NCI-H2196 (cell line): ENCODE data around the gene SPRN.
"Not testable (repeated sequence)": the region's sequence is repeated elsewhere in the genome, so short reads cannot be mapped to it uniquely, and the experiment has no call there.

Experiments used
- DNase-seq: peaks from one replicate; lab custom pipeline; 2025; ENCODE audit not compliant: unreplicated experiment; lab: John Stamatoyannopoulos, UW

The SPRN gene, protein sequence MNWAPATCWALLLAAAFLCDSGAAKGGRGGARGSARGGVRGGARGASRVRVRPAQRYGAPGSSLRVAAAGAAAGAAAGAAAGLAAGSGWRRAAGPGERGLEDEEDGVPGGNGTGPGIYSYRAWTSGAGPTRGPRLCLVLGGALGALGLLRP

DNA sequence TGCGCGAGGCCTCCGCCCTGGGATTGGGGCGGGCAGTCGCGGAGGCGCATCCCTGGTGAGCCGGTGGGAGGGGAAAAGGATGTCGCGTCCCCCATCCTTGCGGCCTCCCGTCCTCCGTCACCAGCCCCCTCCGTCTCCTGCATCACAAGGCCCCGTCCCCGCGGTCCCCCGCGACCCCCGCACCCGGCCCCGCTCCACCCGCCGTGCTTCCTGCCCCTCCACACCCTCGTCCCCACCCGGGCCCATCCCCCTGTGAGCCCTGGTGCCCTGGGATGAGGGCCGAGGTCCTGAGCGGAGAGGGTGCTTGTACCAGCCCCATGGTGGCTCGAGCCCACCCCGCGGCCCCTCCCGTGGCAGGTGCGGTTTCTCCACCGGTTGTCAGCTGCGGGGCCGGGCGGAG lies at the start of gene SPRN:
TSS of gene SPRN (minus strand) at position 25 of the 400 bp plus-strand sequence. CDS start 944 bp downstream, outside the sequence.
- not testable (repeated sequence) for DNase-seq

DNA sequence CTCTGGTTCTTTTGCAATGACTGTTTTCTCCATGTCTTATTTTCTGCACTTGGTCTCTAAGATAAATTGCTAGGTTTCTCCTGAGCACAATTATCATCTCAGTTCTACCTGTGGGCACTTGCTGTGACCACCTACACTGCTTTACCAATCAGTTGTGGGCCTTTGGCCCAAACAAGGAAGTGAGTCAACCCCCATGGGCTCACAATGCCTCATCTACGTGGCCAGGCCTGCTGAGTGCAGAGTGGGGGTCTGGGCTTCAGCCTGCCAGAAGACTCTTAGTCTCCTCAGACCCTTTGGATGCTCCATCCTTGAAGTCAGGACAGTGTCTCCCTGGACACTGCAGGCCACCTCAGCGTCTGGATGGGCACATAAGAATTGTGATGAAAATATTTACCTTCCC lies 49.6 kb upstream of the SPRN start:
- DNase-seq = no peak

GRCh38 chr10:133473270-133473669 lies 48.8 kb upstream of the SPRN start:
- DNase-seq = no peak

GRCh38 chr10:133471300-133472109 lies 47.1 kb upstream of the SPRN start:
- no peak for DNase-seq

DNA sequence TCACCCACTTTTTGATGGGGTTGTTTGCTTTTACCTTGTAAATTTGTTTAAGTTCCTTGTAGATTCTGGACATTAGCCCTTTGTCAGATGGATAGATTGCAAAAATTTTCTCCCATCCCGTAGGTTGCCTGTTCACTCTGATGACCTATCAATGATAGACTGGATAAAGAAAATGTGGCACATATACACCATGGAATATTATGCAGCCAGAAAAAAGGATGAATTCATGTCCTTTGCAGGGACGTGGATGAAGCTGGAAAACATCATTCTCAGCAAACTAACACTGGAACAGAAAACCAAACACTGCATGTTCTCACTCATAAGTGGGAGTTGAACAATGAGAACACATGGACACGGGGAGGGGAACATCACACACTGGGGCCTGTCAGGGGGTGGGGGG lies 44.8 kb upstream of the SPRN start:
- not testable (repeated sequence) for DNase-seq

GRCh38 chr10:133467286-133467911 lies 43.0 kb upstream of the SPRN start:
- DNase-seq = no peak

- no peak for DNase-seq
Observed at GRCh38 chr10:133466683-133467275, 42.4 kb upstream of the SPRN start.

DNA sequence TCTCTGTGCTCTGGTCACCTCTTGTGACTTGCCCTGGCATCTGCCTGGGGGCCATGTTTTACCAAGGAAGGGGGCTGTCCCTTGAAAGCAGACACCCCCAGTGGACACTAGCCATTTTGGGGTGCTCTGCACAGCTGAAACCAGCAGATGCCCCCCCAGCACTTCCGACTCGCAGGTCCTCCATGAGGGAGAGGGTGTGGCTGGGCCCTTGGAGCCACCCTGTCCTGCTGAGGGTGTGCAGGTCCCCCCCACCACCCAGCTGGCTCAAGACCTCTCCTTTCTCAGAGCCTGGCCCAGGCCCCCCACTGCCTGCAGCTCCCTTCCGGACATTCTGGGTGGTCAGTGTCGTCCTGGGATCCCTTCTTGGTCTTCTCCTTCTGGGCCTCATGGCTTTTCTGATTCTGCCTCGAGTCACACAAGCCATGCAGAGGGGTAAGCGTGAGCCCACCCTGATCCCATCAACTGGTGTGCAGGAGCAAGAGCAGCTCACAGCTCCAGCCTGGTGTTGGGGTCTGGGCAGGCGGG lies 41.6 kb upstream of the SPRN start:
- DNase-seq = no peak

DNA sequence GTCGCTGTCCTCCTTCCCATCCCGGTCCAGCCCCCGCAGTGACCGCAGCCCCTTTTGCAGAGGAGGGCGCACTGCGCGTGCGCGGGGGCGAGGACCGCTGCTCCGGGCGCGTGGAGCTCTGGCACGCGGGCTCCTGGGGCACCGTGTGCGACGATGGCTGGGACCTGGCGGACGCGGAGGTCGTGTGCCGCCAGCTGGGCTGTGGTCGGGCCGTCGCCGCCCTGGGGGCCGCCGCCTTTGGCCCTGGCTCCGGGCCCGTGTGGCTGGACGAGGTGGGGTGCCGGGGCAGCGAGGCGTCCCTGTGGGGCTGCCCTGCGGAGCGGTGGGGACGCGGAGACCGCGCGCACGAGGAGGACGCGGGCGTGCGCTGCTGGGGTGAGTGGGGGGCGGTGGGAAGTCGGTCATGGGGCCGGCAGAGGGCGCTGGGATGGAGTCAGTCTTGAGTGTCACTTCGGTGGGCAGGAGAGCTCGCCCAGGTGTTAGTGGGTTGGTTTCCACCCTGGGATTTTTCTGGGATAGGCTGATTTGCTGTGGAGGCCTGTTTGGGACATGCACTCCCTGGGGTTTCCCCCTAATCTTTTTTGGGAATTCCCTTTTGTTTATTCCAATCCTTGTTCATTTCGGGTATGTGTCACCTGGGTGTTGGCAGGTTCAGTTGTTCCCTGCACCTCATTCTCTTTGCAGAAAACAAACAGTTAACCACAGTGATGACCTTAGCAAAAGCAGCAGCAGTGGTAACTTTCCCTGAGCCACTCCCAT lies 40.9 kb upstream of the SPRN start:
- DNase-seq = no peak

- no peak for DNase-seq
Observed at GRCh38 chr10:133464582-133465031, 40.2 kb upstream of the SPRN start.

DNA sequence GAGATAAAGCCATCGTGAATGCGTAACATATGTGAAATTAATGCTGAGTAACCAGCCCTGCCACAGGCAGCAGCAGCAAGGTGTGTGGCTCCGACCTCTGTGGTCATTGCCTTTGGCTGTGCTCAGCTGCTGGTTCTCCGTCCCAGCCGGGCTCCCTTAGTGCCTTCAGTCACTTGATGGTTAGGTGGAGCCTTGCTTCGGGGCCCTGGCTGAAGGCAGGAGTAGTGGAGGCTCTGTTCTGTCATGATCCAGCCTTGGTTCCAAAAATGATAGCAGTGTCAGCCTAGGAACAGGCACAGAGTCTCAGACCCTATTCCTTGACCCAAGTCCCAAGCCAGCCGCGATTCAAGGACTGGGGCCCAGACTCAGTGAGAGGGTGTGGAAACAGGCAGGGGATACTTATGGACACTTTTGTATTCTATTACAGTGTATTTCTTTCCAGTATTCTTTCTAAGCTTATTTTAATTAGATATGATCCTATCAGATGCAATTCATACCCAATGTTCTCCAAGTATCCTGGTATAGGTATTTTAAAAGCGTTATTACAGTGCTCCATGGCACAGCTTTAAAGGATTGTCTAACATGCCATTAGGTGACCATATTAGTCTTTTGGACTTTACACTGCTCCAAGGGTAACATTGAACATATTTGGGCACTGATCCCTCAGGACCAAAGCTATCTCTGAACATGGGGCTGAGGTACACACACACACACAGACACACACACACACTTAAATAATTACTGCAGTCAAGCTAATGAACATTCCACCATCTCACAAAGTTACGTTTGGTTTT lies 38.3 kb upstream of the SPRN start:
- no peak for DNase-seq

GRCh38 chr10:133461841-133462240 lies 37.4 kb upstream of the SPRN start:
- DNase-seq = no peak

DNA sequence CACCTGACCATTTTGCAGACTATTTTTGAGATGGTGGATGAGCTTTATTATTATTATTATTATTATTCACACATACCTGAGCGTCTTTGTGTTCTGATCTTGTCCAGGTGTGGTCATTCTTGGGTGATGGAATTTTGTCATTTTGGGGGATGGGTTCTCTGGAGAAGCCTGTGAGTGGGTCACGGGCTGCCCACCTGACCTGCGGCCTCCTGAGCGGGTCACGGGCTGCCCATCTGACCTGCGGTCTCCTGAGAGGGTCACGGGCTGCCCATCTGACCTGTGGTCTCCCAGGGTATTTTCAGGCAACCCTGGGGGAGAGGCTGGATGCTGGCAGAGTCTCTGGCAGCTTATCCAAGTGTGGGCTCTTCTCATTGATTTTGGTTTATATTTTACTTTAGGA lies 36.6 kb upstream of the SPRN start:
- DNase-seq = no peak

GRCh38 chr10:133460208-133460769 lies 35.9 kb upstream of the SPRN start:
- no peak for DNase-seq

GRCh38 chr10:133459454-133460207 lies 35.2 kb upstream of the SPRN start:
- no peak for DNase-seq

DNA sequence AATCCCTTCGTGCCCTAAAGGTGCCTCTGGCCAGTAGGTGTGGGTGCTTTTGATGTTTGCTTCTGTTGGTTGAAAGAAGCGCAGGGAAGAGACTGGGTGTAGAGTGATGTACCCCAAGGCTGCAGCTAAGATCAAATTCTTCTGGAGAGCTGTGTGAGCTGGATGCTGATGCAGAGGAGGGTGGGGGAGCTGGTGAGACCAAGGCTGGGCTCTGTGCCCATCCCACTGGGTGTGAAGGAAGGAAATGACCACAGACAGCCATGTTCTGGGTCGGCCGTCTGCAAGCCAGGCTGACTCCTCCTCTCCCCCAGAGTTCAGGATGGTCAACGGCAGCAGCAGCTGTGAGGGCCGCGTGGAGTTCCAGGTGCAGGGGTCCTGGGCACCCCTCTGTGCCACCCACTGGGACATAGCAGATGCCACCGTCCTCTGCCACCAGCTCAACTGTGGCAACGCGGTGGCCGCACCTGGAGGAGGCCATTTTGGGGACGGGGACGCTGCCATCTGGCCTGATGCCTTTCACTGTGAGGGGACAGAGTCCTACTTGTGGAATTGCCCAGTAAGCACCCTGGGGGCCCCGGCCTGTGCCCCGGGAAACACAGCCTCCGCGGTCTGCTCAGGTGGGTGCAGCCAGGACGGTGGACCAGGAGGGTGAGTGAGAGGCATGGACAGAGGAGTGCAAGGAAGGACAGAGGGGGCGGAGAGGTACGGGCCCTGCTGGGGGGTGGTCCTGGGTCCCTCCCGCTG lies 34.5 kb upstream of the SPRN start:
- DNase-seq = no peak

DNA sequence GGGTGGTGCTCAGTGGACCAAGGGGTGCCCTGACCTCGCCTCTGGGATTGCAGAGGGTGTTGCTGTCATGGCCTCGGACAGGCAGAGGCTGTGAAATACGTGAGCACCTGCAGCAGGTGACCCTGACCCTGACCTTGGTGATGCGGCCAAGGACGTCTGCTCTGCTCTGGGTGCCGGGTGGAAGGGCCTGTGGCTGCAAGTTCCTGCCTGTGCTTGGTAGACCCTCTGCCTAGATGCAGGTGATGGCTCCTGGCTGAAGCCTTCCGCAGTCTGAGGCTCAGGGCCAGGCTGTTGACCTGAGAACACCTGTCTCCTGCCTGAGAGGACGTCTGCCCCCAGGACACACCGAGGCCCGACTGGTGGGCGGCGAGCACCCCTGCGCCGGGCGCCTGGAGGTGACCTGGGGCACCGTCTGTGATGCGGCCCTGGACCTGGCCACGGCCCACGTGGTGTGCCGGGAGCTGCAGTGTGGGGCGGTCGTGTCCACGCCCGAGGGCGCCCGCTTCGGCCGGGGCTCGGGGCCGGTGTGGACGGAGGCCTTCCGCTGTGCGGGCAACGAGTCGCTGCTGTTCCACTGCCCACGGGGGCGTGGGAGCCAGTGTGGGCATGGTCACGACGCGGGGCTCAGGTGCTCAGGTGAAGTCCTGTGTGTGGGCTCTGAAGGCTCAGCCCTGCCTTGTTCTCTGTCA lies 33.7 kb upstream of the SPRN start:
- no peak for DNase-seq
